Measurements from ENCODE around the gene FLNC. TPM values are rescaled to one million over a fixed set of nuclear protein-coding genes. Genes with fewer than 3 reads are reported as not detected.
A peak's percentile ranks its signal among the peaks of the same experiment; 100 is the strongest.

The FLNC gene
- total and polyA plus RNA-seq, 2 experiments from 2014 or later: 46.6 to 60.7 TPM

DNA sequence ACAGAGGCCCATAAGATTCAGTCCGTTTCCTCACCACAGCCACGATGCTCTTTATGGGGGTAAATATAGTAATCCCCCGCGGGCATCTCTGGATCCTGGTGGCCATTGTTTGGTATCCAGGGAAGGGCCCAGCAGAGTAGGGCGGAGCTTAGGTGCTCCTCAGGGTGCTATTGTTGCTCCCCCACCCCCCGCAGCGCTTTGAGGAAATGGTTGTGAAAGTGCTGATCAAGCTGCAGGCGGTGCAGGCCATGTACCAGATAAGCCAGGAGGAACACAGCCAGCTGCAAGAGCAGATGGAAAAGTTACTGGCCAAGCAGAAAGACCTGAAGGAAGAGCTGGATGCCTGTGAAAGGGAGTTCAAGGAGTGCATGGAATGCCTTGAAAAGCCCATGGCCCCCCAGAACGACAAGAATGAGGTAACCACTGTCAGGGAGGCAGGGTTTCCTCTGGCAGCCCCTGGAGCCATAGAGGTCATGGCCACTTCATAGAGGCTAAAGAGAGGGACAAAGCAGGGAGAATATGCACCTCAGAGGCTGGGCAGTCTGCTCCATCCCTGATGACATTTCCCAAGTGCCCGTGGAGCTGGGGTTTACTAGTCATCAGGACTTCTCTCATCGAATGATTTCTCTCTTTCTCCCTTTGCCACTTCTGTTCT, 17.6 kb upstream of the FLNC start:
- Histone ChIP-seq H3K4me2 (no peak overlapping the region), H3K9me3 (ENCODE audit: low read depth) (no peaks in the 10 kb centered on the region), H4K20me1 (ENCODE audit: insufficient read depth, poor library complexity, severe bottlenecking) (no peaks in the 10 kb centered on the region), H3K4me3 (no peak overlapping the region), H2AFZ (no peak overlapping the region), H3K36me3 (replicated peaks; ENCODE audit: insufficient read depth, low read depth) (no peaks in the 10 kb centered on the region), H3K4me1 (ENCODE audit: insufficient read depth) (no peaks in the 10 kb centered on the region), H3K79me2 (no peaks in the 10 kb centered on the region), H3K9me2 (replicated peaks; ENCODE audit: insufficient read depth) (no peaks in the 10 kb centered on the region), H3K27me3 (no peaks in the 10 kb centered on the region), H3K27ac (no peak overlapping the region)
- no peak for TF ChIP-seq EZH2phosphoT487 (IDR thresholded peaks at IDR 0.05; ENCODE audit: low read depth, severe bottlenecking, unreplicated experiment)
- TF ChIP-seq, protein P1, sequence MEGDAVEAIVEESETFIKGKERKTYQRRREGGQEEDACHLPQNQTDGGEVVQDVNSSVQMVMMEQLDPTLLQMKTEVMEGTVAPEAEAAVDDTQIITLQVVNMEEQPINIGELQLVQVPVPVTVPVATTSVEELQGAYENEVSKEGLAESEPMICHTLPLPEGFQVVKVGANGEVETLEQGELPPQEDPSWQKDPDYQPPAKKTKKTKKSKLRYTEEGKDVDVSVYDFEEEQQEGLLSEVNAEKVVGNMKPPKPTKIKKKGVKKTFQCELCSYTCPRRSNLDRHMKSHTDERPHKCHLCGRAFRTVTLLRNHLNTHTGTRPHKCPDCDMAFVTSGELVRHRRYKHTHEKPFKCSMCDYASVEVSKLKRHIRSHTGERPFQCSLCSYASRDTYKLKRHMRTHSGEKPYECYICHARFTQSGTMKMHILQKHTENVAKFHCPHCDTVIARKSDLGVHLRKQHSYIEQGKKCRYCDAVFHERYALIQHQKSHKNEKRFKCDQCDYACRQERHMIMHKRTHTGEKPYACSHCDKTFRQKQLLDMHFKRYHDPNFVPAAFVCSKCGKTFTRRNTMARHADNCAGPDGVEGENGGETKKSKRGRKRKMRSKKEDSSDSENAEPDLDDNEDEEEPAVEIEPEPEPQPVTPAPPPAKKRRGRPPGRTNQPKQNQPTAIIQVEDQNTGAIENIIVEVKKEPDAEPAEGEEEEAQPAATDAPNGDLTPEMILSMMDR (IDR thresholded peaks at IDR 0.05; ENCODE audit: poor library complexity): no peak
- WGBS (ENCODE audit: low lambda C conversion rate, missing lambda C conversion rate): 50% methylated on average over 11 of the region's 11 CpGs
- DNase-seq (ENCODE audit: low spot score): peak; percentile 40

DNA sequence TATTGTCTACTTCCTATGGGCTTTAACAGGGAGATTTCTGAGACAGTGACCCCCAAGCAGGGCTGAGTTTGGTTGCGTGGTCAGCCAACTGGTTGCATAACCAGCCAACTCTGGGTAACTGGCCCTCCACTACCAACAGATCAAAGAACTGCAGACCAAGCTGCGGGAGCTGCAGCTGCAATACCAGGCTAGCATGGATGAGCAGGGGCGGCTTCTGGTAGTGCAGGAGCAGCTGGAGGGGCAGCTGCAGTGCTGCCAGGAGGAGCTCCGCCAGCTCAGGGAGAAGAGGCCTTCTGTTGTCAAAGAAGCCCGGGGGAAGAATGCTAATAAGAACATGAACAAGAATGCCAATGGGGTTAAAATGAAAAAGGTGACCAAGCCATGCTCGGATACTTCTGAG, 15.7 kb upstream of the FLNC start:
- no peak for DNase-seq (ENCODE audit: low spot score)
- Histone ChIP-seq H4K20me1 (ENCODE audit: insufficient read depth, poor library complexity, severe bottlenecking) (no peaks in the 10 kb centered on the region), H3K27ac (no peak overlapping the region), H3K36me3 (replicated peaks; ENCODE audit: insufficient read depth, low read depth) (no peaks in the 10 kb centered on the region), H2AFZ (no peak overlapping the region), H3K4me3 (no peak overlapping the region), H3K79me2 (no peaks in the 10 kb centered on the region), H3K4me2 (no peak overlapping the region), H3K4me1 (ENCODE audit: insufficient read depth) (no peaks in the 10 kb centered on the region), H3K9me3 (ENCODE audit: low read depth) (no peaks in the 10 kb centered on the region), H3K9me2 (replicated peaks; ENCODE audit: insufficient read depth) (no peaks in the 10 kb centered on the region), H3K27me3 (no peaks in the 10 kb centered on the region)
- WGBS (ENCODE audit: low lambda C conversion rate, missing lambda C conversion rate): 88% methylated on average over 6 of the region's 6 CpGs
- TF ChIP-seq EZH2 (IDR thresholded peaks at IDR 0.05; ENCODE audit: borderline replicate concordance) (no peak), EZH2phosphoT487 (IDR thresholded peaks at IDR 0.05; ENCODE audit: low read depth, severe bottlenecking, unreplicated experiment) (no peak)
- TF ChIP-seq, protein P1 (IDR thresholded peaks at IDR 0.05; ENCODE audit: poor library complexity): no peak

DNA sequence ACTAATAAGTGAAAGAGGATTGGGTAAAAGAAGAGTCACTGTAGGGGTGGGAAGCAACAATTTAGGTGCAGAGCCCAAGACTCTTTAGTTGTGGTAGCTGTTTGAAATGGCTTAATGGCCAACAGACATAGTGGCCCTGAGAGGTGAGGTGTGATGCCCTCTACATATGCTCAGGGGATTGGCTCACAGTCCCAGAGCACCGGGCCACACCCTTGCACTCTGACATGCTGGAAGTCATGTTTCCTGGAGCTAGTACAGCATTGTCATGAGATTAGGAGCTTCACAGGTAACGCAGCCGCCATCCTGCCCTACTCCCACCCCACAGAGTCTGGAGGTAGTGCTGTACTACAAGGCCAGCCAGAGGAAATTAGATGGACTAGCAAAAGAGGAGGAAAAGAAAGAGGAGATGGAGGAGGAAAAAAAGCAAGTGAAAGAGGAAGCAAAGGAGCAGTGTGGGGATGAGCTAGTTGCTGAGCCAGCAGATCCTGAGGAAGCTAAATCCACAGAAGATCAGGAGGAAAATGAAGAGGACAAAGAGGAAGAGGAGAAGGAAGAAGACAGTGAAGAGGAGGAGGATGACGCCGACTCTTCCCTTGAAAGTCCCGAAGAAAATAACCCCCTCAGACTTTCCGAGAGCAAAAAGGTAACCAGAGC, 14.8 kb upstream of the FLNC start:
- 95% methylated on average over 7 of the region's 7 CpGs for WGBS (ENCODE audit: low lambda C conversion rate, missing lambda C conversion rate)
- no peaks in the 10 kb centered on the region for H3K36me3 ChIP-seq (replicated peaks; ENCODE audit: insufficient read depth, low read depth)
- no peak overlapping the region for H3K4me2 ChIP-seq
- no peaks in the 10 kb centered on the region for H3K79me2 ChIP-seq
- no peak overlapping the region for H3K27ac ChIP-seq
- H3K9me2 ChIP-seq (replicated peaks; ENCODE audit: insufficient read depth): no peaks in the 10 kb centered on the region
- H3K27me3 ChIP-seq: no peaks in the 10 kb centered on the region
- H2AFZ ChIP-seq: no peak overlapping the region
- H3K9me3 ChIP-seq (ENCODE audit: low read depth): no peaks in the 10 kb centered on the region
- TF ChIP-seq EZH2phosphoT487 (IDR thresholded peaks at IDR 0.05; ENCODE audit: low read depth, severe bottlenecking, unreplicated experiment) (no peak), EZH2 (IDR thresholded peaks at IDR 0.05; ENCODE audit: borderline replicate concordance) (no peak)
- TF ChIP-seq, protein P1 (IDR thresholded peaks at IDR 0.05; ENCODE audit: poor library complexity): no peak
- DNase-seq (ENCODE audit: low spot score): no peak
- H3K4me3 ChIP-seq: no peak overlapping the region
- H3K4me1 ChIP-seq (ENCODE audit: insufficient read depth): no peaks in the 10 kb centered on the region
- H4K20me1 ChIP-seq (ENCODE audit: insufficient read depth, poor library complexity, severe bottlenecking): no peaks in the 10 kb centered on the region

Measured in hepatocyte (in vitro differentiated cells).